Astrocyte (in vitro differentiated cells and primary cell): Measurements from ENCODE around the gene EEF2KMT. TPM values are rescaled to one million over a fixed set of nuclear protein-coding genes. Genes with fewer than 3 reads are reported as not detected.

Experiments
- DNase-seq: peaks from one replicate; pipeline ENCODE4 v3.0.0-alpha.2; 2010; ENCODE audit warnings: low read depth
- FAIRE-seq: peaks from 2 replicates; lab custom pipeline; 2011; peaks lifted over from hg19 to GRCh38; lab: Jason Lieb, UNC
- H2AFZ ChIP-seq: 2 replicates; pipeline ENCODE4 v1.6.0; 2012; ENCODE audit warnings: low read depth, low read length, inconsistent platforms
- H3K27ac ChIP-seq: 2 replicates; pipeline ENCODE4 v1.5.1; 2011; ENCODE audit warnings: low read depth, low read length, inconsistent platforms
- H3K27me3 ChIP-seq: 2 replicates; pipeline ENCODE4 v1.6.0; 2011; ENCODE audit warnings: low read length, inconsistent platforms; ENCODE audit not compliant: insufficient read depth
- H3K36me3 ChIP-seq: 2 replicates; pipeline ENCODE4 v1.5.1; 2011; ENCODE audit warnings: low read length, inconsistent platforms; ENCODE audit not compliant: insufficient read depth
- H3K4me1 ChIP-seq: 2 replicates; pipeline ENCODE4 v1.5.1; 2011; ENCODE audit warnings: low read length, inconsistent platforms; ENCODE audit not compliant: insufficient read depth
- H3K4me2 ChIP-seq: 2 replicates; pipeline ENCODE4 v1.6.0; 2012; ENCODE audit warnings: low read length, inconsistent platforms
- H3K4me3 ChIP-seq: 2 replicates; pipeline ENCODE4 v1.5.1; 2011; ENCODE audit warnings: low read depth, mild to moderate bottlenecking, low read length, inconsistent platforms; ENCODE audit not compliant: insufficient read depth
- H3K79me2 ChIP-seq: 2 replicates; pipeline ENCODE4 v1.6.0; 2012; ENCODE audit warnings: mild to moderate bottlenecking, low read length, inconsistent platforms; ENCODE audit not compliant: insufficient read depth
- H3K9ac ChIP-seq: 2 replicates; pipeline ENCODE4 v1.6.0; 2012; ENCODE audit warnings: mild to moderate bottlenecking, low read length, inconsistent platforms
- H3K9me3 ChIP-seq: 2 replicates; pipeline ENCODE4 v1.5.1; 2012; ENCODE audit warnings: low read depth, mild to moderate bottlenecking, low read length, inconsistent platforms; ENCODE audit not compliant: insufficient read depth
- H4K20me1 ChIP-seq: 2 replicates; pipeline ENCODE4 v1.6.0; 2012; ENCODE audit warnings: low read length, inconsistent platforms; ENCODE audit not compliant: insufficient read depth
- H3K27ac Mint-ChIP-seq: one replicate; pipeline ENCODE4 v1.8.0; 2021; ENCODE audit warnings: mild to moderate bottlenecking, mixed read lengths; ENCODE audit not compliant: unreplicated experiment
- H3K27me3 Mint-ChIP-seq: one replicate; pipeline ENCODE4 v1.8.0; 2021; ENCODE audit warnings: low read depth, mixed read lengths; ENCODE audit not compliant: unreplicated experiment
- H3K36me3 Mint-ChIP-seq: one replicate; pipeline ENCODE4 v1.8.0; 2021; ENCODE audit warnings: low read depth, mixed read lengths; ENCODE audit not compliant: unreplicated experiment
- H3K4me1 Mint-ChIP-seq: one replicate; pipeline ENCODE4 v1.8.0; 2021; ENCODE audit warnings: low read depth, mixed read lengths; ENCODE audit not compliant: unreplicated experiment
- H3K4me3 Mint-ChIP-seq: one replicate; pipeline ENCODE4 v1.8.0; 2021; ENCODE audit warnings: mild to moderate bottlenecking, moderate library complexity, mixed read lengths; ENCODE audit not compliant: unreplicated experiment
- H3K9me3 Mint-ChIP-seq: one replicate; pipeline ENCODE4 v1.8.0; 2021; ENCODE audit warnings: mild to moderate bottlenecking, mixed read lengths; ENCODE audit not compliant: unreplicated experiment
- EZH2 ChIP-seq: IDR thresholded peaks from 2 replicates; pipeline ENCODE4 v1.6.1; 2012; ENCODE audit warnings: mild to moderate bottlenecking, low read length, inconsistent platforms; ENCODE audit not compliant: insufficient read depth
- total RNA-seq: library from RNA; stranded (reverse); gene quantifications from 2 replicates; pipeline ENCODE4 v1.2.1, GENCODE V29; 2021
- TF ChIP-seq, protein P1 (sequence below): IDR thresholded peaks from 2 replicates; pipeline ENCODE4 v1.5.1; 2011; ENCODE audit warnings: low read depth, mild to moderate bottlenecking, inconsistent platforms, low read length, moderate library complexity; ENCODE audit not compliant: insufficient read depth

Gene EEF2KMT
- total RNA-seq, 1 donor from 2014 or later, result 9.2 TPM

DNA sequence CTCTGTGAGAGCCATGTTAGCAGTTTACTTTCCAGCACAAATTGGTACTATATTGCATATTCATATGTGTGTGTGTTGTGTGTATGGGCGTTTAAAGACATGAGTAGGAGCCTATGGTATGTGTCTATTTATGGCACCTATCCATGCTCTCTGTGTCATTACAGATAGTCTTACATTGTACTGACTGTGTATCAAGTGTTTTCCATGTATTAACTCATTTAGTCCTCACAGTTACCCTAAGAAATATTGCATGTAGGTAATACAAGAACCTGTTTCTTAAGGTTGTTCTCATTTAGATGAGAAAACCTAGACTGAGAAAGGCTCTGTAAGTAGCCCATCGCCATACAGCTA, 24.3 kb downstream of the EEF2KMT start:
- H3K27me3 ChIP-seq, result no peaks in the 10 kb centered on the region
- H3K27ac ChIP-seq, result no peak overlapping the region
- H2AFZ ChIP-seq, result no peak overlapping the region
- H3K4me1 ChIP-seq, result peaks cover 11% of the 10 kb centered on the region
- Mint-ChIP-seq H3K9me3 (no peaks in the 10 kb centered on the region), H3K36me3 (peaks cover 12% of the 10 kb centered on the region), H3K4me3 (peak overlapping the region; percentile 94), H3K27me3 (no peaks in the 10 kb centered on the region), H3K4me1 (peaks cover 6% of the 10 kb centered on the region), H3K27ac (peak overlapping the region; percentile 72)
- peak overlapping the region; percentile 86 for H3K4me3 ChIP-seq
- TF ChIP-seq, protein P1, sequence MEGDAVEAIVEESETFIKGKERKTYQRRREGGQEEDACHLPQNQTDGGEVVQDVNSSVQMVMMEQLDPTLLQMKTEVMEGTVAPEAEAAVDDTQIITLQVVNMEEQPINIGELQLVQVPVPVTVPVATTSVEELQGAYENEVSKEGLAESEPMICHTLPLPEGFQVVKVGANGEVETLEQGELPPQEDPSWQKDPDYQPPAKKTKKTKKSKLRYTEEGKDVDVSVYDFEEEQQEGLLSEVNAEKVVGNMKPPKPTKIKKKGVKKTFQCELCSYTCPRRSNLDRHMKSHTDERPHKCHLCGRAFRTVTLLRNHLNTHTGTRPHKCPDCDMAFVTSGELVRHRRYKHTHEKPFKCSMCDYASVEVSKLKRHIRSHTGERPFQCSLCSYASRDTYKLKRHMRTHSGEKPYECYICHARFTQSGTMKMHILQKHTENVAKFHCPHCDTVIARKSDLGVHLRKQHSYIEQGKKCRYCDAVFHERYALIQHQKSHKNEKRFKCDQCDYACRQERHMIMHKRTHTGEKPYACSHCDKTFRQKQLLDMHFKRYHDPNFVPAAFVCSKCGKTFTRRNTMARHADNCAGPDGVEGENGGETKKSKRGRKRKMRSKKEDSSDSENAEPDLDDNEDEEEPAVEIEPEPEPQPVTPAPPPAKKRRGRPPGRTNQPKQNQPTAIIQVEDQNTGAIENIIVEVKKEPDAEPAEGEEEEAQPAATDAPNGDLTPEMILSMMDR, result no peak
- no peak for TF ChIP-seq EZH2
- peaks cover 11% of the 10 kb centered on the region for H3K36me3 ChIP-seq
- H4K20me1 ChIP-seq, result peaks cover 14% of the 10 kb centered on the region
- H3K4me2 ChIP-seq, result peak overlapping the region; percentile 94
- H3K9me3 ChIP-seq, result no peaks in the 10 kb centered on the region
- DNase-seq, result peak; percentile 36
- no peak overlapping the region for H3K9ac ChIP-seq
- peaks cover 29% of the 10 kb centered on the region for H3K79me2 ChIP-seq
- no peak for FAIRE-seq

DNA sequence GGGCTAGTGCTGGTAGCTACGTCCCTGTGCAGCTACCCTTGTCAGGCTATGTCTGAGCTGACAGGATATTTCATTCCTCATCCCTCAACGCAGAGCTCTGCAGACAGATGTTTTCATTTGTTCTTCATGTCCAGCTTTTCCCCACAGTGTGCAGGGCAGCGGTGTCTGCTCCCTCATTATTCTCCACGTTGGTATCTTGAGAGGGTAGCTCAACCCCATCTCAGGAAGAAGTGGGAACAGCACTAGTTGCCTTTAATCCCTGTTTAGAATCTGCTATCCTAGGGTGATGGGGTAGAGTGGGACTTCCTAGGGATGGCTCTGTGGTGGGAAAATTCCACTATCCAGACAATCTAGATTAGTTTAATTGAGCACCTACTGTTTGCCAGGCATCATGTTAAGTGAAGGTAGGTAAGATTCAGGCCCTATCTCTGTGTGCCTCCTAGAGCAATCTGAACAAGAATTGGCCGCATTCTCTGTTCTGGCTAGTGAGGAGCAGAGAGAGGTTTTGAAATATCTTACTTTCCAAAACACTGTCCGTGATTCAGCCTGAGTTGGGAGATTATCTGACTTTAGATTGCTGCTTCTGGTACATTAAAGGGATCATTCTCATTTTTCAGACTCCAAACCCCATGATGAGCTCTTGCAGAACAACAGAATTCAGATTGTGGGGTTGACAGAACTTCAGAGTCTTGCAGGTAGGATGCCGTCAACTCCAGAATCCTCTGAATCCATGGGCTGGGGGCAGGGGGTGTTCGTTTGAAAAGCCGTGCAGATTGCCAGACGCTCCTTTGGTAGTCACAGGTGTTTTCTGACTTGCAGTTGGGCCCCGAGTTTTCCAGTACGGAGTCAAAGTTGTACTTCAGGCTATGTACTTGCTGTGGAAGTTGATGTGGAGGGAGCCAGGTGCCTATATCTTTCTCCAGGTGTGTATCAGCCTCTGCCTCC, 25.0 kb downstream of the EEF2KMT start:
- Mint-ChIP-seq H3K9me3 (no peaks in the 10 kb centered on the region), H3K36me3 (peaks cover 10% of the 10 kb centered on the region), H3K27ac (peak overlapping the region; percentile 91), H3K27me3 (no peaks in the 10 kb centered on the region), H3K4me3 (peak overlapping the region; percentile 94), H3K4me1 (peaks cover 6% of the 10 kb centered on the region)
- peak overlapping the region; percentile 78 for H3K27ac ChIP-seq
- H3K4me1 ChIP-seq, result peaks cover 11% of the 10 kb centered on the region
- peaks cover 11% of the 10 kb centered on the region for H3K36me3 ChIP-seq
- peak overlapping the region; percentile 90 for H3K9ac ChIP-seq
- no peak for DNase-seq
- peak overlapping the region; percentile 94 for H3K4me2 ChIP-seq
- no peak for TF ChIP-seq EZH2
- TF ChIP-seq, protein P1, result no peak
- H3K4me3 ChIP-seq, result peak overlapping the region; percentile 86
- no peaks in the 10 kb centered on the region for H3K9me3 ChIP-seq
- peaks cover 29% of the 10 kb centered on the region for H3K79me2 ChIP-seq
- H4K20me1 ChIP-seq, result peaks cover 14% of the 10 kb centered on the region
- peak overlapping the region; percentile 92 for H2AFZ ChIP-seq
- H3K27me3 ChIP-seq, result no peaks in the 10 kb centered on the region
- no peak for FAIRE-seq
